Stimulated activated CD8-positive, alpha-beta memory T cell treated with anti-CD3 and anti-CD28 coated beads, Interleukin-12 subunit alpha, Interleukin-12 subunit beta, amount 100 ng/mL, for 24 hours (primary cell): ENCODE data around the gene LRRC1.
"Not testable (repeated sequence)": the region's sequence is repeated elsewhere in the genome, so short reads cannot be mapped to it uniquely, and the experiment has no call there.

Experiments
- DNase-seq: peaks from one replicate; pipeline ENCODE4 v3.0.0-alpha.2; 2020; ENCODE audit errors: extremely low read depth

The LRRC1 gene

GRCh38 chr6:53792973-53793317 lies 1.9 kb upstream of the LRRC1 start:
- DNase-seq: no peak

- no peak for DNase-seq
These were observed 1.3 kb upstream of the LRRC1 start for GRCh38 chr6:53793318-53794136.

- no peak for DNase-seq
These were observed 577 bp upstream of the LRRC1 start for GRCh38 chr6:53794137-53794719.

- DNase-seq: no peak
These were observed 516 bp downstream of the LRRC1 start for GRCh38 chr6:53795340-53795701.

GRCh38 chr6:53795702-53796450 lies 1.1 kb downstream of the LRRC1 start:
- no peak for DNase-seq

GRCh38 chr6:53796451-53796780 lies 1.6 kb downstream of the LRRC1 start:
- no peak for DNase-seq

GRCh38 chr6:53796791-53797190 lies 2.0 kb downstream of the LRRC1 start:
- DNase-seq: no peak

GRCh38 chr6:53797304-53797703 lies 2.5 kb downstream of the LRRC1 start:
- DNase-seq: no peak

- no peak for DNase-seq
These were observed 4.5 kb downstream of the LRRC1 start for GRCh38 chr6:53799340-53799739.

GRCh38 chr6:53801022-53801421 lies 6.2 kb downstream of the LRRC1 start:
- no peak for DNase-seq

GRCh38 chr6:53802582-53802981 lies 7.8 kb downstream of the LRRC1 start:
- no peak for DNase-seq

GRCh38 chr6:53803081-53803860 lies 8.5 kb downstream of the LRRC1 start:
- no peak for DNase-seq

- no peak for DNase-seq
These were observed 10.2 kb downstream of the LRRC1 start for GRCh38 chr6:53805016-53805415.

GRCh38 chr6:53805725-53806124 lies 10.9 kb downstream of the LRRC1 start:
- DNase-seq: no peak

- DNase-seq: not testable (repeated sequence)
These were observed 12.8 kb downstream of the LRRC1 start for GRCh38 chr6:53807606-53808005.

GRCh38 chr6:53808302-53808881 lies 13.6 kb downstream of the LRRC1 start:
- no peak for DNase-seq

GRCh38 chr6:53809691-53810090 lies 14.9 kb downstream of the LRRC1 start:
- DNase-seq: no peak

- no peak for DNase-seq
These were observed 16.3 kb downstream of the LRRC1 start for GRCh38 chr6:53811082-53811481.

GRCh38 chr6:53811746-53812145 lies 16.9 kb downstream of the LRRC1 start:
- no peak for DNase-seq

- DNase-seq: no peak
These were observed 18.3 kb downstream of the LRRC1 start for GRCh38 chr6:53813096-53813495.

- DNase-seq: no peak
These were observed 19.0 kb downstream of the LRRC1 start for GRCh38 chr6:53813801-53814200.

GRCh38 chr6:53814353-53814752 lies 19.5 kb downstream of the LRRC1 start:
- DNase-seq: no peak
